Ureter (tissue), 1 donor: Measurements from ENCODE around the gene TTC3. TPM values are rescaled to one million over a fixed set of nuclear protein-coding genes. Genes with fewer than 3 reads are reported as not detected.
A peak's percentile ranks its signal among the peaks of the same experiment; 100 is the strongest.

Experiments
- DNase-seq: peaks from one replicate; pipeline ENCODE4 v3.0.0-alpha.2; 2020; ENCODE audit warnings: low spot score
- total RNA-seq: library from RNA; stranded (reverse); gene quantifications from one replicate; pipeline ENCODE4 v1.2.4, GENCODE V29; 2023
- donor health status: DM: yes; HTN: yes; CAD: no.

Gene TTC3
- total RNA-seq, 1 donor from 2014 or later: 130 TPM

- no peak for DNase-seq
These were observed 11.0 kb upstream of the TTC3 start for GRCh38 chr21:37061926-37062592.

GRCh38 chr21:37062593-37062935 is 10.5 kb upstream of the TTC3 start:
- DNase-seq: no peak

GRCh38 chr21:37063433-37063832 is 9.6 kb upstream of the TTC3 start:
- DNase-seq: no peak

- no peak for DNase-seq
These were observed 8.2 kb upstream of the TTC3 start for GRCh38 chr21:37064841-37065240.

- no peak for DNase-seq
These were observed 7.4 kb upstream of the TTC3 start for GRCh38 chr21:37065561-37066177.

GRCh38 chr21:37071561-37072273 is 1.3 kb upstream of the TTC3 start:
- peak; percentile 77 for DNase-seq

- DNase-seq: no peak
These were observed 623 bp upstream of the TTC3 start for GRCh38 chr21:37072274-37072987.

- peak; percentile 72 for DNase-seq
These were observed 553 bp downstream of the TTC3 start for GRCh38 chr21:37073417-37074196.

- no peak for DNase-seq
These were observed 1.1 kb downstream of the TTC3 start for GRCh38 chr21:37074197-37074510.

GRCh38 chr21:37074546-37074945 is 1.5 kb downstream of the TTC3 start:
- DNase-seq: no peak

GRCh38 chr21:37075214-37075770 is 2.2 kb downstream of the TTC3 start:
- DNase-seq: no peak

- no peak for DNase-seq
These were observed 3.2 kb downstream of the TTC3 start for GRCh38 chr21:37076087-37076850.

- DNase-seq: no peak
These were observed 4.3 kb downstream of the TTC3 start for GRCh38 chr21:37077403-37077802.

- no peak for DNase-seq
These were observed 6.3 kb downstream of the TTC3 start for GRCh38 chr21:37079211-37079824.

- DNase-seq: no peak
These were observed 9.3 kb downstream of the TTC3 start for GRCh38 chr21:37082375-37082774.

- DNase-seq: no peak
These were observed 9.9 kb downstream of the TTC3 start for GRCh38 chr21:37082856-37083528.

GRCh38 chr21:37085726-37086125 is 12.7 kb downstream of the TTC3 start:
- no peak for DNase-seq

GRCh38 chr21:37087188-37087587 is 14.1 kb downstream of the TTC3 start:
- no peak for DNase-seq

GRCh38 chr21:37088186-37088735 is 15.2 kb downstream of the TTC3 start:
- no peak for DNase-seq
